GM23248 (cell line): ENCODE measurements around the gene CREB3L2.

ENCODE experiments used
- EZH2 ChIP-seq: fragments of 200-600 bp; sonication (generic); IDR thresholded peaks from 2 replicates; pipeline ENCODE4 v1.6.1; 2018; ENCODE audit warnings: antibody characterized with exemption, mild to moderate bottlenecking; ENCODE audit not compliant: insufficient read depth, poor library complexity, severe bottlenecking
- EZH2phosphoT487 ChIP-seq: fragments of 200-600 bp; sonication (generic); IDR thresholded peaks from 2 replicates; pipeline ENCODE4 v1.6.1; 2018; ENCODE audit warnings: antibody characterized with exemption, moderate library complexity, mild to moderate bottlenecking, low read depth; ENCODE audit not compliant: insufficient read depth

GRCh38 chr7:138015096-138015495 is 13.2 kb upstream of the CREB3L2 start:
- TF ChIP-seq EZH2phosphoT487 (no peak), EZH2 (no peak)
